Endothelial cell of hepatic sinusoid (primary cell): ENCODE data around the gene MRPL4.

Experiments
- in situ Hi-C: cut with HindIII; loops from 2 replicates; pipeline ENCODE4 v1.10.0; 2017; ENCODE audit warnings: low sequenced_read_pairs

The MRPL4 gene

DNA sequence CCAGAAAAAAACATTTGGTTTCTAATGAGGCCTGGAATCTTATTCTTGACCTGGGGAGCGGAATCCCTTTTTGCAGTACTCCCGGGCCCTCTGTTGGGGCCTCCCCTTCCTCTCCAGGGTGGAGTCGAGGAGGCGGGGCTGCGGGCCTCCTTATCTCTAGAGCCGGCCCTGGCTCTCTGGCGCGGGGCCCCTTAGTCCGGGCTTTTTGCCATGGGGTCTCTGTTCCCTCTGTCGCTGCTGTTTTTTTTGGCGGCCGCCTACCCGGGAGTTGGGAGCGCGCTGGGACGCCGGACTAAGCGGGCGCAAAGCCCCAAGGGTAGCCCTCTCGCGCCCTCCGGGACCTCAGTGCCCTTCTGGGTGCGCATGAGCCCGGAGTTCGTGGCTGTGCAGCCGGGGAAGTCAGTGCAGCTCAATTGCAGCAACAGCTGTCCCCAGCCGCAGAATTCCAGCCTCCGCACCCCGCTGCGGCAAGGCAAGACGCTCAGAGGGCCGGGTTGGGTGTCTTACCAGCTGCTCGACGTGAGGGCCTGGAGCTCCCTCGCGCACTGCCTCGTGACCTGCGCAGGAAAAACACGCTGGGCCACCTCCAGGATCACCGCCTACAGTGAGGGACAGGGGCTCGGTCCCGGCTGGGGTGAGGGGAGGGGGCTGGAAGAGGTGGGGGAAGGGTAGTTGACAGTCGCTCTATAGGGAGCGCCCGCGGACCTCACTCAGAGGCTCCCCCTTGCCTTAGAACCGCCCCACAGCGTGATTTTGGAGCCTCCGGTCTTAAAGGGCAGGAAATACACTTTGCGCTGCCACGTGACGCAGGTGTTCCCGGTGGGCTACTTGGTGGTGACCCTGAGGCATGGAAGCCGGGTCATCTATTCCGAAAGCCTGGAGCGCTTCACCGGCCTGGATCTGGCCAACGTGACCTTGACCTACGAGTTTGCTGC is 35.1 kb downstream of the MRPL4 start, which contains the start of gene ICAM4:
ICAM4 (plus strand) TSS at position 153 of the 935 bp plus-strand sequence; CDS start at position 211, 58 bp downstream.
- in situ Hi-C loops = loop anchor here (5.0 kb wide), 2 partner anchors 70 to 115 kb away; partner anchors contain the start of gene CDC37

DNA sequence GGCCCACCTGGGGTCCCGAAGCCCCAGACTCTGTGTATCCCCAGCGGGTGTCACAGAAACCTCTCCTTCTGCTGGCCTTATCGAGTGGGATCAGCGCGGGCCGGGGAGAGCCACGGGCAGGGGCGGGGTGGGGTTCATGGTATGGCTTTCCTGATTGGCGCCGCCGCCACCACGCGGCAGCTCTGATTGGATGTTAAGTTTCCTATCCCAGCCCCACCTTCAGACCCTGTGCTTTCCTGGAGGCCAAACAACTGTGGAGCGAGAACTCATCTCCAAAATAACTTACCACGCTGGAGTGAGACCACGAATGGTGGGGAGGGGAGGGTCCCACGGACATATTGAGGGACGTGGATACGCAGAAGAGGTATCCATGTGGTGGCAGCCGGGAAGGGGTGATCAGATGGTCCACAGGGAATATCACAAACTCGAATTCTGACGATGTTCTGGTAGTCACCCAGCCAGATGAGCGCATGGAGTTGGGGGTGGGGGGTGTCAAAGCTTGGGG is 36.7 kb downstream of the MRPL4 start:
- in situ Hi-C loops = loop anchor here (5.0 kb wide), 2 partner anchors 69 to 114 kb away; partner anchors contain the start of gene CDC37

DNA sequence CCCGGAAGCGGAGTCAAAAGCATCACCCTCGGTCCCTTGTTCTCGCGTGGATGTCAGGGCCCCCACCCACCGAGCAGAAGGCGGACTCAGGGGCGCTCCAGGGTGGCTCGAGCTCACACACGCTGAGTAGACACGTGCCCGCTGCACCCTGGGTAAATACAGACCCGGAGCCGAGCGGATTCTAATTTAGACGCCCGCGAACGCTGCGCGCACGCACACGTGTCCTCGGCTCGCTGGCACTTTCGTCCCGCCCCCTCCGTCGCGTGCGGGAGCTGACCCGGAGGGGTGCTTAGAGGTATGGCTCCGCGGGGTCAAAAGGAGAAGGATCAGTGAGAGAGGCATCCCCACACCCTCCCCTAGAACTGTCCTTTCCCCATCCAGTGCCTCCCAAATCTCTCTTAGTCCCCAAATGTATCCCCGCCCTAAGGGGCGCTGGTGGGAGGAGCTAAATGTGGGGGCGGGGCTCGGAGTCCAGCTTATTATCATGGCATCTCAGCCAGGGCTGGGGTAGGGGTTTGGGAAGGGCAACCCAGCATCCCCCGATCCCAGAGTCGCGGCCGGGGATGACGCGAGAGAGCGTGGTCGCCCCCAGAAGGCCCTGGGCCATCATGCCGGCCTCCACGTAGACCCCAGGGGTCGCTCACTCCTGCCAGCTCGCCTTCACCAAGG is 37.3 kb downstream of the MRPL4 start:
- in situ Hi-C loops = loop anchor here (5.0 kb wide), 2 partner anchors 68 to 113 kb away; partner anchors contain the start of gene CDC37

DNA sequence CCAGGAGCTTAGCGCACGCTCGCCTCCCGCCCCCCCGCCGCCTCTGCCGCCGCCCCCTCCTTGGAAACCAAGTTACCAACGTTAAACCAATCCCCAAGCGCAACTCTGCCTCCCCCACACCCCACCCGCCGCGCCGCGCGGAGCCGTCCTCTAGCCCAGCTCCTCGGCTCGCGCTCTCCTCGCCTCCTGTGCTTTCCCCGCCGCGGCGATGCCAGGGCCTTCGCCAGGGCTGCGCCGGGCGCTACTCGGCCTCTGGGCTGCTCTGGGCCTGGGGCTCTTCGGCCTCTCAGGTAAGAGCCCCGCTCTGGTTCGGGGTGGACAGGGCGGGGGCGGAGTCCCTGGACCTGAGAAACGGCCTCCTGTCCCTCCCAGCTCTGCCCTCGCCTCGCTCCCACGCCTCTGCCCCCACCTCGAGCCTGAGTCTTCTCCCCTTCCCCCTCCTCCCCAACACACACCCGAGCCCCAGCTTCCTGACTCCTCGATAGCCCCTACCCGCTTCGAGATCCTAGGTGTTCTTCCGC is 37.9 kb downstream of the MRPL4 start, which contains the start of gene ICAM5:
ICAM5 (plus strand) TSS at position 117 of the 521 bp plus-strand sequence; CDS start at position 209, 92 bp downstream.
- in situ Hi-C loops = loop anchor here (5.0 kb wide), 2 partner anchors 67 to 112 kb away; partner anchors contain the start of gene CDC37

DNA sequence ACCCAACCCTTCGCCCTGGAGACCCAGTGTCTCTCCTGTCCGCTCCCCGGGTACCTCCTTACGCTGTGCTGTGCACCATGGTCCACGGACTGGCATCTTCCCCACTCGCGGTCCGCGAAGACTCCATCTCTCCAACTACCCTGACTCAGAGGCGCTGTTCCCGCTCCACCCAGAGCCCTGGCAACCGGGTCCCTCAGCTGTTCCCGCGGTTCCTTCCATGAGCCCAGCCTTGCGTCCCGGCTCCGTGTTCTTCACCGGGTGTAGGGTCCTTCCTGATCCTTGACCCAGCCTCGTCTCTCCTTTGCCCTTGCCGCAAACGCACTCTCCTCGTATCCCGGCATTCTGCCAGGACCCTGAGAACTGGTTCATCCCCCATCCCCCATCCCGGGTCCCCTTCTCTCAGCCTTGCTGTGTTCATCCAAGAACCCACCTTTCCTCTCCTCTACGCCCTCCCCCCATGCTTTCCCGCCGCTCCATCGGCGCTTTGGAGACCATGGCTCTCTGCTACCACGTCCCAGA is 38.4 kb downstream of the MRPL4 start:
- in situ Hi-C loops = no loop called here

DNA sequence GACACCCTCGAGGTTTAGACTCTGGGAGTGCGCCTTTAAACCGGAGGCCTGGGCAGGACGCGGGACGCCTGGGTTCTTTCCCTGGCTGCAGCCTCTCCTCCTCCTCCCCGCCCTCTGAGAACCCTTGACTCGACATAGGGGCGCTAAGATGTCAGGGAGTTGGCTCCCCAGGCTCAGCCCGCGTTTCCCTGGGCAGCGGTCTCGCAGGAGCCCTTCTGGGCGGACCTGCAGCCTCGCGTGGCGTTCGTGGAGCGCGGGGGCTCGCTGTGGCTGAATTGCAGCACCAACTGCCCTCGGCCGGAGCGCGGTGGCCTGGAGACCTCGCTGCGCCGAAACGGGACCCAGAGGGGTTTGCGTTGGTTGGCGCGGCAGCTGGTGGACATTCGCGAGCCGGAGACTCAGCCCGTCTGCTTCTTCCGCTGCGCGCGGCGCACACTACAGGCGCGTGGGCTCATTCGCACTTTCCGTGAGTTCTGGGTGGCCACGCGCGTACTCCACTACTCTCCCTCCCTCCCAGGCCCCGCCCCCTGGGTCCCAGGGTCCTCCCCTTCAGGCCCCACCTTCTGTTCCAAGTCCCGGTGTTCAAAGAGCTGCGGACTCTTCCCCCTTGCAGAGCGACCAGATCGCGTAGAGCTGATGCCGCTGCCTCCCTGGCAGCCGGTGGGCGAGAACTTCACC is 39.0 kb downstream of the MRPL4 start:
- in situ Hi-C loops = no loop called here

DNA sequence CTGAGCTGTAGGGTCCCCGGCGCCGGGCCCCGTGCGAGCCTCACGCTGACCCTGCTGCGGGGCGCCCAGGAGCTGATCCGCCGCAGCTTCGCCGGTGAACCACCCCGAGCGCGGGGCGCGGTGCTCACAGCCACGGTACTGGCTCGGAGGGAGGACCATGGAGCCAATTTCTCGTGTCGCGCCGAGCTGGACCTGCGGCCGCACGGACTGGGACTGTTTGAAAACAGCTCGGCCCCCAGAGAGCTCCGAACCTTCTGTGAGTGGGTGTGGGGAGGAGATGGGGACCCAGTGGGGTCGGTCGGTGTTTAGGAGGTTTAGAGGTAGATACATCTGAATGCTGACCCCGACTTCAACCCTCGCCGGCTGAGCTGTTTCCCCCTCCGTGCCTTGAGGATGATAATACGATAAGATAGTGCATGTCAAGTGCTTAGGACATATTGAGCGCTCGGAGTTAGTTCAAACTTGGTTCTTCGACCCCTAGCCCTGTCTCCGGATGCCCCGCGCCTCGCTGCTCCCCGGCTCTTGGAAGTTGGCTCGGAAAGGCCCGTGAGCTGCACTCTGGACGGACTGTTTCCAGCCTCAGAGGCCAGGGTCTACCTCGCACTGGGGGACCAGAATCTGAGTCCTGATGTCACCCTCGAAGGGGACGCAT is 39.7 kb downstream of the MRPL4 start:
- in situ Hi-C loops = no loop called here

DNA sequence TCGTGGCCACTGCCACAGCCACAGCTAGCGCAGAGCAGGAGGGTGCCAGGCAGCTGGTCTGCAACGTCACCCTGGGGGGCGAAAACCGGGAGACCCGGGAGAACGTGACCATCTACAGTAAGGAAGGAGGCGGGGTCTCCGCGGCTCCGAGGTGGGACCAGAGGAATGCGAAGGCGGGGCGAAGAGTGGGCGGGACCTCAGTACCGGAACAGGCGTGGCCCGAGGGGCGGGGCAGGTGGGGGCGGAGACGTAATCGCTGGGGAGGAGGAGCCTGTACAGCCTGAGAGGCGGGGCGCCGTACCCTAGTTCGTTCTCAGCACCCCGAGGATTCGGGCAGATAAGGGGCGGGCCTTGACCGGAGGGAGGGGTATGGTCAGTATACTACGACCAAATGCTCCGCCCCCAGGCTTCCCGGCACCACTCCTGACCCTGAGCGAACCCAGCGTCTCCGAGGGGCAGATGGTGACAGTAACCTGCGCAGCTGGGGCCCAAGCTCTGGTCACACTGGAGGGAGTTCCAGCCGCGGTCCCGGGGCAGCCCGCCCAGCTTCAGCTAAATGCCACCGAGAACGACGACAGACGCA is 40.3 kb downstream of the MRPL4 start:
- in situ Hi-C loops = no loop called here

DNA sequence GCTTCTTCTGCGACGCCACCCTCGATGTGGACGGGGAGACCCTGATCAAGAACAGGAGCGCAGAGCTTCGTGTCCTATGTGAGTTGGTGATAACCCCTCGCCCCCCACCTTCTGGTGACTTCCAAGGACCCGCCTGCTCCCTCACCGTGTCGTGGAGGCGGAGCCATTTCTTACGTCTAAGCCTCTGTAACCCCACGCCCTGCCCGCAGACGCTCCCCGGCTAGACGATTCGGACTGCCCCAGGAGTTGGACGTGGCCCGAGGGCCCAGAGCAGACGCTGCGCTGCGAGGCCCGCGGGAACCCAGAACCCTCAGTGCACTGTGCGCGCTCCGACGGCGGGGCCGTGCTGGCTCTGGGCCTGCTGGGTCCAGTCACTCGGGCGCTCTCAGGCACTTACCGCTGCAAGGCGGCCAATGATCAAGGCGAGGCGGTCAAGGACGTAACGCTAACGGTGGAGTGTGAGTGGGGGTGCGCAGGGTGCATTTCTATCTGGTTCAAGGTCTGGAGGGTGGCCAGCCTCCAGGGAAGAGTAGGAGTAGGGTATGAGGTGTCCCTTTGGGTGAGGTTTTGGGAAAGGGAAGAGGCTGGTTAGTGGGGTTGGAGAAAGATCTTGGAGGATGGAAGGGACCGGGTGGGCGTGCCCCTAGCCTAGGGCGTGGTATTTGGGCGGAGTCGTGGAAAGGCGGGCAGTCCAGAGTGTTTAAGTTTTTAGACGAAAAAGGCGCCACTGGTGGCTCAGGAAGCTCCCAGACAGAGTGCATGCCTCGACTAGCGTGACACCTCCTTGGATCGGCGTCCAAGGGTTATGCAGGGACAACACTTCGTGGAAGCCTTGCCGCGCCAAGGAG is 41.0 kb downstream of the MRPL4 start:
- in situ Hi-C loops = no loop called here

DNA sequence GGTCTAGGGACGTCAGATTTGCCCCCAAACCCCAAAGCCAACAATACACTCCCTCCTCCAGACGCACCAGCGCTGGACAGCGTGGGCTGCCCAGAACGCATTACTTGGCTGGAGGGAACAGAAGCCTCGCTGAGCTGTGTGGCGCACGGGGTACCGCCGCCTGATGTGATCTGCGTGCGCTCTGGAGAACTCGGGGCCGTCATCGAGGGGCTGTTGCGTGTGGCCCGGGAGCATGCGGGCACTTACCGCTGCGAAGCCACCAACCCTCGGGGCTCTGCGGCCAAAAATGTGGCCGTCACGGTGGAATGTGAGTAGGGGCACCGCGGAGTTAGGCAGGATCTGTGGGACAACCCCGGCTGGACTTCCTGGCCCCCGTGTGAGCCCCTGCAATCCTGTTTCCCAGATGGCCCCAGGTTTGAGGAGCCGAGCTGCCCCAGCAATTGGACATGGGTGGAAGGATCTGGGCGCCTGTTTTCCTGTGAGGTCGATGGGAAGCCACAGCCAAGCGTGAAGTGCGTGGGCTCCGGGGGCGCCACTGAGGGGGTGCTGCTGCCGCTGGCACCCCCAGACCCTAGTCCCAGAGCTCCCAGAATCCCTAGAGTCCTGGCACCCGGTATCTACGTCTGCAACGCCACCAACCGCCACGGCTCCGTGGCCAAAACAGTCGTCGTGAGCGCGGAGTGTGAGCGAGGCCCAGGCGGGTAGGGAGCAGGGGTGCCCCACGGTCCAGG is 41.8 kb downstream of the MRPL4 start:
- in situ Hi-C loops = no loop called here

DNA sequence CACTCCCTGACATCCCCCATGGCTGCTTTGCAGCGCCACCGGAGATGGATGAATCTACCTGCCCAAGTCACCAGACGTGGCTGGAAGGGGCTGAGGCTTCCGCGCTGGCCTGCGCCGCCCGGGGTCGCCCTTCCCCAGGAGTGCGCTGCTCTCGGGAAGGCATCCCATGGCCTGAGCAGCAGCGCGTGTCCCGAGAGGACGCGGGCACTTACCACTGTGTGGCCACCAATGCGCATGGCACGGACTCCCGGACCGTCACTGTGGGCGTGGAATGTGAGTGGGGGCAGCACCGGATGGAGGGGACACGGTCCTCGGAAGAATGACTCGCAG is 42.3 kb downstream of the MRPL4 start:
- in situ Hi-C loops = no loop called here

DNA sequence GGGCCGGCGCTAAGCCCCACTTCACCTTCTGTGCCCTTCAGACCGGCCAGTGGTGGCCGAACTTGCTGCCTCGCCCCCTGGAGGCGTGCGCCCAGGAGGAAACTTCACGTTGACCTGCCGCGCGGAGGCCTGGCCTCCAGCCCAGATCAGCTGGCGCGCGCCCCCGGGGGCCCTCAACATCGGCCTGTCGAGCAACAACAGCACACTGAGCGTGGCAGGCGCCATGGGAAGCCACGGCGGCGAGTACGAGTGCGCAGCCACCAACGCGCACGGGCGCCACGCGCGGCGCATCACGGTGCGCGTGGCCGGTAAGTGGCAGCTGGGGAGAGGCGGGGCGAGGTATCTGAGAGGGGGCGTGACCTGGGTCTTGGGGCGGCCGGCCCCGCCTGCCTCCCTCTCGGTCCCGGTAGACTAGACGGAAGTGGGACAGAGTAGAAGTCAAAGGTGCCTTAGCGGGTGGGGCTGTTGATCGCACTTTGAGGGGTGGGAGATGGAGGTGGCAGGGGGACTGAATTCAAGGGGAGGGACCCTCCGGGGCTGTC is 43.4 kb downstream of the MRPL4 start:
- in situ Hi-C loops = no loop called here

DNA sequence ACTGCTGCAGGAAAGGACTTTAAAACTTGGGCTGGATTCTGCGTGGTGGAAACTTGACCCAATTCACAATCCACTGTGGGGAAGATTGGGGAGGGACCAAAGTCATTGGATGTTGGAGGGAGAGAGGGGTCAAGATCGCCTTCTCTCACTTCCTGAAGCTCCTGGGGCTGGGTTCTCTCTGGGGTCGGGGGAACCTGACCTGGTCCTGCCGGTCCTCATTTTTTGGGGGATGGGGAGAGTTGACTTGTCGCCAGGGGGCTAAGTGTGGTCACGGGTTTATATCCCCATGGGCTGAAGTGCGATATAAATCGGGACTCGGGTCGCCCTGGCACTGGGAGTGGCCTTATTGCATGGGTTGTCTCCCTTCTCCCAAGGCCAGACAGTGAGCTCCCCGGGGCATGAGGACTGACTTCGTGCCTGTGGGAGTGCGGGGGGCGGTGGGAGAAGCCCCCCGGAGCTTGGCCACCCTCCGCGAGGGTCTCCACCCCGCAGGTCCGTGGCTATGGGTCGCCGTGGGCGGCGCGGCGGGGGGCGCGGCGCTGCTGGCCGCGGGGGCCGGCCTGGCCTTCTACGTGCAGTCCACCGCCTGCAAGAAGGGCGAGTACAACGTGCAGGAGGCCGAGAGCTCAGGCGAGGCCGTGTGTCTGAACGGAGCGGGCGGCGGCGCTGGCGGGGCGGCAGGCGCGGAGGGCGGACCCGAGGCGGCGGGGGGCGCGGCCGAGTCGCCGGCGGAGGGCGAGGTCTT is 44.0 kb downstream of the MRPL4 start:
- in situ Hi-C loops = no loop called here

DNA sequence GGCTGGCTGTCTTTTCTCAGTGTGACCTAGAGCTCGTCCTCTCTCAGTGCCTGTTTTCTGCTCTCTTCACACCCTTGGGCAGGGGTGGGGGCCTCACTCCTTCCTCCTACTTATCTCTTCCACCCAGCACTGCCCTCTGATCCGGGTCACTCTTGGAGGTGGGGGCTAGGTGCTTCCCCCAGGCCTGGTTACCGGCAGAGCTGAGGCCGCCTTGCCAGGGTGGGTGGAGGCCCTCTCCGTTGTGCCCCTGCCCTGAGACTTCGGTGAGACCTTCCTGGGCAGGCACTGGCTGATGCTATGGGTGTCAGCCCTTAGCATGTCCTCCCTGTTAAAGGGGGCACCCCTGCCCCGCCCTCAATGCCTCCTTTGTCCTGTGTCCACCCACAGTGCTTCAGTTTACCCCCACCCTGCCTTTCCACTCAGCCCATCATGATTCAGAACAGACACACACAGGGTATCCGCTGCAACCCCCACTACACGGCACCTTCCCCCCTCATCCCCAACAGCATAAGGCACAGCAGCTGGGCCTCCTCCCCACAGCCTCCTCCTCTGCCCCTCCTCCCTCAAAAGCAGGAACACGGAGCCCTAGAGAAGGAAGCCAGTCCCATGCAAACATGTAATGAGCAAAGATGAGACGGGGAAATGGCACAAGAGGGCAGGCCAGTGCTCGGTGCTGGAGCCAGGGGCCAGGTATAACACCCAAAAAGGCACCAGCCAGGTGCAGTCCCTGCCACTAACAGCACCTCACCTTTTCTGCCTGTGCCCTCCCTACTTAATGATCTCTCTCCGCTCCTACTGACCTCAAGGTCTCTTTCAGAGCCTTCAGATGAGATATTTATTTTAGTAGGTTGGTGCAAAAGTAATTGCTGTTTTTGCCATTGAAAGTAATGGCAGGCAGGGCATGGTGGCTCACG is 47.8 kb downstream of the MRPL4 start:
- in situ Hi-C loops = no loop called here

DNA sequence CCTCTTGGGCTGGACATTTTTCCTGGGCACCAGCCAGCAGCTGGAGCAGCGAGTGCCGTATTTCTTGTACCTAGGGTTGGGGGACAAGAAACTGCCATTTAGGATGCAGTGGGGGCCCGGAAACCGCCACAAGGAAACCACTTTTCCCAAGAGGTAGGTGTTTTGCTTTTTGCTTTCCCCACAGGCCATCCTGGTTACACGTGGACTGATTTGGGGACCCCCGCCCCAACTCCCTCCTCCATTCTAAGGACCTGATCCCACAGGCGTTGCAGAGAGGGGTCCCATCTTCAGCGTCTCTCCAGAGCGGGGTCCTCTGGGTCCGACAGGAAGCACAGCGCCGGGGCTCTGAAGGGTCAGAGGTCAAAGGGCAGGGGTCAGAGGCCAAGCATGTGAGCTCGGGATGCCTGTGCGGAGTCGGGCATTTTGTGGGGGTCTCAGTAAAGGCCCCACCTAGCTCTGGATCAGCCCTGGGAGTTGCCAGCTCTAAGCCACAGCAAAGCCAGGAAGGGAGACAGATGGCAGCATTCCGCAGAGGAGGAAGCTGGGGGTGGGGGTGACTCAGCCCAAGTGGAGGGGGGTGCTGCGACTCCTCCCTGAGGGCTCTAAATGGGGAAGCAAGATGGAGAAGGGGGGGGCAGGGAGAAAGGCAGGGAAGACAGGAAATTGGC is 53.3 kb downstream of the MRPL4 start:
- in situ Hi-C loops = no loop called here
